PC-9 (cell line): ENCODE data around the gene KAZALD1.

Experiments used
- CTCF ChIP-seq: fragments of 200-600 bp; sonication (generic); conservative IDR thresholded peaks from 2 replicates; pipeline ENCODE4 v1.6.1; 2017; ENCODE audit warnings: mixed run types, antibody characterized with exemption, mild to moderate bottlenecking, moderate library complexity
- EZH2 ChIP-seq: fragments of 200-600 bp; sonication (generic); IDR thresholded peaks from 2 replicates; pipeline ENCODE4 v1.8.0; 2017; ENCODE audit warnings: antibody characterized with exemption, low read depth

GRCh38 chr10:101103430-101103829 is 41.6 kb downstream of the KAZALD1 start:
- TF ChIP-seq CTCF (no peak), EZH2 (no peak)
